Subcutaneous abdominal adipose tissue (tissue), 5 donors: ENCODE data around the gene DPT.
"Not testable (repeated sequence)": the region's sequence is repeated elsewhere in the genome, so short reads cannot be mapped to it uniquely, and the experiment has no call there.

Source experiments
- H3K27ac ChIP-seq: one replicate; pipeline ENCODE4 v1.7.0; 2013; ENCODE audit warnings: low read depth, mild to moderate bottlenecking, inconsistent platforms, low read length, moderate library complexity
- H3K27me3 ChIP-seq, 5 donors: one replicate each; pipeline ENCODE4 v1.7.0; 2013; ENCODE audit warnings: low read length in 5 of 5, inconsistent platforms in 1 of 5; ENCODE audit not compliant: control insufficient read depth in 5 of 5, insufficient read depth in 4 of 5
- H3K36me3 ChIP-seq, 5 donors: one replicate each; pipeline ENCODE4 v1.7.0; 2013; ENCODE audit warnings: low read length in 5 of 5; ENCODE audit not compliant: control insufficient read depth in 5 of 5, insufficient read depth in 5 of 5
- H3K4me1 ChIP-seq, 5 donors: one replicate each; pipeline ENCODE4 v1.7.0; 2013; ENCODE audit warnings: low read length in 5 of 5, mild to moderate bottlenecking in 3 of 5, moderate library complexity in 1 of 5; ENCODE audit not compliant: control insufficient read depth in 5 of 5, insufficient read depth in 5 of 5
- H3K4me3 ChIP-seq, 5 donors: one replicate each; pipeline ENCODE4 v1.7.0; 2013; ENCODE audit warnings: low read length in 5 of 5, low read depth in 1 of 5
- H3K9ac ChIP-seq, 5 donors: one replicate each; pipeline ENCODE4 v1.7.0; 2013; ENCODE audit warnings: low read length in 5 of 5, mild to moderate bottlenecking in 4 of 5, moderate library complexity in 3 of 5
- H3K9me3 ChIP-seq, 5 donors: one replicate each; pipeline ENCODE4 v1.7.0; 2013; ENCODE audit warnings: low read length in 5 of 5; ENCODE audit not compliant: control insufficient read depth in 5 of 5
- donor health status: healthy.
- donor health status: healthy.
- donor health status: healthy.
- donor health status: healthy.
- donor health status: healthy.

DPT gene

GRCh38 chr1:168728473-168729404 lies at the start of gene DPT:
Gene DPT (minus strand): TSS chr1:168729206. CDS start chr1:168729174, 32 bp downstream.
- Histone ChIP-seq H3K9me3 (no peaks in the 10 kb centered on the region), H3K9ac (peak within 1 kb of the TSS; percentile 2 to 62 (median 39)), H3K36me3 (no peaks in the 10 kb centered on the region), H3K27me3 (no peaks in the 10 kb centered on the region), H3K4me3 (peak within 1 kb of the TSS; percentile 64 to 97 (median 80)), H3K27ac (no peak within 1 kb of the TSS), H3K4me1 (peaks cover 0 to 54% (median 37%) of the 10 kb centered on the region in 5 donors)

GRCh38 chr1:168775366-168775765 lies 46.4 kb upstream of the DPT start:
- Histone ChIP-seq H3K27me3 (no peaks in the 10 kb centered on the region), H3K9me3 (no peaks in the 10 kb centered on the region), H3K9ac (no peak overlapping the region), H3K36me3 (no peaks in the 10 kb centered on the region), H3K4me3 (no peak overlapping the region), H3K27ac (no peak overlapping the region), H3K4me1 (peaks cover 3 to 30% (median 20%) of the 10 kb centered on the region in 5 donors)

- H3K9ac ChIP-seq = no peak overlapping the region
- no peak overlapping the region for H3K4me3 ChIP-seq
- H3K27ac ChIP-seq = no peak overlapping the region
- no peaks in the 10 kb centered on the region for H3K36me3 ChIP-seq
- peaks cover 3 to 30% (median 20%) of the 10 kb centered on the region in 5 donors for H3K4me1 ChIP-seq
- H3K27me3 ChIP-seq = no peaks in the 10 kb centered on the region
- no peaks in the 10 kb centered on the region for H3K9me3 ChIP-seq
These were observed 45.2 kb upstream of the DPT start for GRCh38 chr1:168774241-168774640.

- Histone ChIP-seq H3K9ac (no peak overlapping the region), H3K4me1 (peaks cover 6 to 40% (median 23%) of the 10 kb centered on the region in 5 donors), H3K4me3 (no peak overlapping the region), H3K27ac (no peak overlapping the region), H3K36me3 (no peaks in the 10 kb centered on the region), H3K9me3 (no peaks in the 10 kb centered on the region), H3K27me3 (no peaks in the 10 kb centered on the region)
These were observed 43.5 kb upstream of the DPT start for GRCh38 chr1:168772428-168773060.

- no peak overlapping the region for H3K9ac ChIP-seq
- H3K27ac ChIP-seq = no peak overlapping the region
- H3K4me1 ChIP-seq = peaks cover 6 to 40% (median 23%) of the 10 kb centered on the region in 5 donors
- H3K4me3 ChIP-seq = no peak overlapping the region
- H3K9me3 ChIP-seq = no peaks in the 10 kb centered on the region
- no peaks in the 10 kb centered on the region for H3K36me3 ChIP-seq
- H3K27me3 ChIP-seq = no peaks in the 10 kb centered on the region
These were observed 42.2 kb upstream of the DPT start for GRCh38 chr1:168771104-168771630.

- H3K4me3 ChIP-seq, H3K27me3 ChIP-seq, H3K27ac ChIP-seq, H3K9me3 ChIP-seq, H3K36me3 ChIP-seq, H3K9ac ChIP-seq: not testable (repeated sequence)
- peaks cover 6 to 40% (median 23%) of the 10 kb centered on the region in 5 donors for H3K4me1 ChIP-seq
These were observed 40.9 kb upstream of the DPT start for GRCh38 chr1:168769893-168770292.

GRCh38 chr1:168767894-168768584 lies 39.0 kb upstream of the DPT start:
- Histone ChIP-seq H3K4me1 (peaks cover 3 to 22% (median 11%) of the 10 kb centered on the region in 5 donors), H3K27ac (no peak overlapping the region), H3K36me3 (no peaks in the 10 kb centered on the region), H3K4me3 (no peak overlapping the region), H3K27me3 (no peaks in the 10 kb centered on the region), H3K9ac (no peak overlapping the region), H3K9me3 (no peaks in the 10 kb centered on the region)

GRCh38 chr1:168766568-168766967 lies 37.6 kb upstream of the DPT start:
- Histone ChIP-seq H3K36me3 (no peaks in the 10 kb centered on the region), H3K27ac (no peak overlapping the region), H3K27me3 (no peaks in the 10 kb centered on the region), H3K9ac (no peak overlapping the region), H3K9me3 (no peaks in the 10 kb centered on the region), H3K4me1 (peaks cover 3 to 12% (median 6%) of the 10 kb centered on the region in 5 donors), H3K4me3 (no peak overlapping the region)

- Histone ChIP-seq H3K4me1 (peaks cover under 1 to 6% (median under 1%) of the 10 kb centered on the region in 5 donors), H3K9ac (no peak overlapping the region), H3K9me3 (no peaks in the 10 kb centered on the region), H3K4me3 (no peak overlapping the region), H3K36me3 (no peaks in the 10 kb centered on the region), H3K27ac (no peak overlapping the region), H3K27me3 (no peaks in the 10 kb centered on the region)
These were observed 34.0 kb upstream of the DPT start for GRCh38 chr1:168763031-168763430.
